ENCODE measurements around the gene SLC30A3.
A peak's percentile ranks its signal among the peaks of the same experiment; 100 is the strongest.

SLC30A3 gene

DNA sequence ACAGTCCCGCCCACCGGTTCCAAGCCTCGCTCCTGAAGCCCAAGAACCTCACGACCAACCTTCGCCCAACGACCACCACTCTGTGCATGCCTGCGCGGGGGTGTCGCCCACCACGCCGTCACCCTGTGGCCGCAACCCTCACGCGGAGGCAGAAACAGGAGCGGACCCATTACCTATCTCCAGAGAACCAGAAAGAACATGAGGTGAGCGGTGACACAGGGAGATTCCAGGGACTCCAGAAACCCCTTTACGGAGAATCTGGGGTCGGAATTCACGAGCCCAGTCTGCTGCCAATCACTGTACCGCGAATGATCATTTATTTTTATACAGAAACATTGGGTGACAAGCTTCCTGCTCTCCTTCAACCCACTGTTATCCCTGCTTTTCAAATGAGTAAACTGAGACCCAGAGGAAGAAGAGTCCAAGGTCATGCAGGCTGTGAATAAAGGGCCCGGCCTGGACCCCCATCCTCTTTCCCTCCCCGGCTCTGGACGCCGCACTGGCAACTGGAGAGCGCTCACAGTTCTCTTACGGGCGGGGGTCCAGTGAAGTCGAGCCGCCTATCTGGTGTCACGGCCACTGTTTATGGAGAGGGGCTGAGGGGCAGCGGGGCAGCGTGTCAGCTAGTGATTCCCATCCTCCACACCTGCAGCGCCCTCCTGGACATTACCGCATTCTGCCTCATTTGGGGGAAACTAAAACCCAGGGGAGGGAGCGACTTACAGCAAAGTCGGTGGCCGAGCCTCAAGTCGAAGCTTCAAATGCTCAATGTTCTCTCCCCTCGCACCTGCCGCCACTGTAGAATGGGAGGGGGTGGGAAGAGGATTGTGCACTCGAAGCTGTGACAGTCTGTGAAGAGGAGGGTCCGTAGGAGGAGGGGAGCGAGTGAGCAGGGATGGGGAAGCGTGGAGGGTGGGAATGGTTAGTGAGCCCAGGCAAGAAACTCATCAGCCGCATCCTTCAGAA, 723 bp upstream of the SLC30A3 start:
- no peak for DNase-seq
- in situ Hi-C loops (cut with MboI; ENCODE audit: low pct_unique_long_range_greater_than_20kb, low sequenced_read_pairs) = no loop called here

DNA sequence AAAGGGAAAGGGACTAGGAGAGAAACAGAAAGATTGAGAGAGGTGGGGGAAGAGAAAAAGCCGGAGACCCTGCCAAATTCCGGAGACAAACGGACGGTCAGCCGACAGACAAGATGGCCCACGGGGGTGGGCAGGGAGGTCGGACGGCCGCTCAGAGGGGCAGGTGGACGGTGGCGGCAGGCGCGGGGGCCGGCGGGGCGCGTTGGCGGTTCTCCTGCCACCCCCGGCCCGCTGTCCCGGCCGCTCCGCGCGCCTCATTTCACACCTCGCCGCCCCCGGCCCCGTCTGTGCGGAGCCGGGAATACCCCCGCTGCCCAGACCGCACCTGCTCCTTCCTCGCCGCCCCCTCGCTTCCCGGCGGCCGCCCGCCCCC, 935 bp downstream of the SLC30A3 start:
- DNase-seq = no peak
- in situ Hi-C loops (cut with MboI; ENCODE audit: low pct_unique_long_range_greater_than_20kb, low sequenced_read_pairs) = no loop called here

DNA sequence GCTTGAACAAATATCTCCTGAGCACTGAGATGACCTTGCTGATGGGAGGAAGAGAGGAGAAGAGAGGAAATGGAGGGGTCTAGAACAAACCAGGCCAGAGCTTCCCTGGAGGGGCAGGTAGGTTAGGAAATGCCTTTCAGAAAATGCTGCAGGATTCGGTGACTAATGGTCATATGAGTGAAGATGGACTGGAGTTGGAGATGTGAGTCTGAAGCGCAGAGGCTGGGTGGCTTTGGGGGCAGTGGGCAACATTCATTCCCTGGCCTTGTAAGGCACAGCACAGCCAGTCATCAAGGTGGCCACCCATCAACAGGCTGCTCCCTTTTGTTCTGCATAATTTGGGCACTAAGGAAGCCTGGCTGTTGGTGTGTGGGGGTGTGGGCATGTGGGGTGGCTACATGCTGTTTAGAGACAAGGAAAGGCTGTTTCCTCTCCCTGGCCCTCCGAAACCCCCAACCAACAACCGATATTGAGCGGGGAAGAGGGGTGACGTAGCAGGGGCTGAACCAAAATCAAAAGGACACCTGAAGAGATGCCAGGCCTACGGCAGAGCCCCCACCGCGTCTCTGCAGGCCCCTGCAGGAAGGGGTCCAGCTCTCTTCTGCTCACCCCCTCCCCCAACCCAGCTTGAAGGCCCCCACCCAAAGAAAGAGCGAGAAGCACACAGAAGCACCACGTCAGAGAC, 1.5 kb downstream of the SLC30A3 start:
- no peak for DNase-seq
- in situ Hi-C loops (cut with MboI; ENCODE audit: low pct_unique_long_range_greater_than_20kb, low sequenced_read_pairs) = no loop called here

DNA sequence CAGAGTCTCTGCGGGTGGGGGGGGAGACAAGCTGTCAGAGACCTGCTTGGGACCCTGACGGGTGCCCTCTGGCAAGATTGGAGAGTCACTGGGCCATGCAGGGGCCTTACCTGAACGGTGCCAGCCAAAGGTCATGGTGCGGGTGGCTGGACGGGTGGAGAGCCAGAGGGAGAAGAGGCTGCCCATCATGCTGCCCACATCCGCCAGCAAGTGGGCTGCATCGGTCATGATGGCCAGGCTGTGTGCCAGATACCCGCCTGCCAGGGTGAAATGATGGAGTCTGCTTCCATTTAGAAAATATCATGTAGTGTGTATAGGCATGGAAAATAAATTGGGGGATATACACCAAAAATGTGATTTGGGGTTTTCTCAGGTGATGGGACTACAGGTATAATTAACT, 4.8 kb downstream of the SLC30A3 start:
- no peak for DNase-seq
- in situ Hi-C loops (cut with MboI; ENCODE audit: low pct_unique_long_range_greater_than_20kb, low sequenced_read_pairs) = no loop called here

DNA sequence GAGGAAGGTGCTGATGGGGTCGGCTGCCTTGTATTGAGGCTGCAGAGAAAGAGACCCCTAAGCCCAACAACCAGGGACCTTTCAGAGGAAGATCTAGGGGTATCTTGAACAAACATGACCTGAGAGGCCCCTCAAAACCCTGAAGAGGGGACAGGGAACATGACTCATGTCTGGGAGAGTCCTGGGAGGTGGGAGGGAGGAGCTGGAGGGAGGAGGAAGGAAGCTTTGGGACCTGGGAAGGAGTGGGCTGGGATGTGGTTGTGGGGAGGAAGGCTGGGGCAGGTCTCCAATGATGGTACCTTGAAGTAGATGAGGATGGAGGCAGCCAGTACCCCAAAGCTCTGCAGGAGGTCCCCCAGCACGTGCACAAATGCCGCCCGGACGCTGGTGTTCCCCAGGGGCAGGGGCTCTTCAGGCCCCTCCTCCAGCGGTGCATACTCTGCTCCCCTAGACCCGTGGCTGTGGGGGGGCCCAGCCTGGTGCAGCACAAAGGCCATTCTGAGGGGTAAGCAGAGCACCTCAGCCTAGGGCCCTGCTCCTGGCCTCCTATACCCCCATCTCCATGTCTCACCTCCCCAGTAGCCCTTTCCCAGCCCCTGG, 5.9 kb downstream of the SLC30A3 start:
- DNase-seq = no peak
- in situ Hi-C loops (cut with MboI; ENCODE audit: low pct_unique_long_range_greater_than_20kb, low sequenced_read_pairs) = no loop called here

DNA sequence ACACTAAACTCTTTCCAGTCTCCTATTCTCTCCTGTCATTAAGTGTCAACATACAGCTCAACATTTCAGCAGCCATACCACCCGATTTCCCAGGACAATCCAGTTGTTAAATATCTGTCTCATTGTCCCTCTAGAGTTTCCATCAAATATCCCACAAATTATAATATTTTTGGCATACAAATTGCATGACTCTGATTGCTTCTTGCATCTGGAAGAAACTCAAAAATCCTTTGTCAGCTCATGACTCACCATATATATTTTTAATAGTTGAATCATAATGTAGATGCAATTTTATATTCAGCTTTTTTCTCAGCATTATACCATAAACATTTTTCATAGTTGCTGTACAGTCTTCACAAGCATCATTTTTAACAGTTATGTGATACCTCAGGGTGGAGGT, 7.2 kb downstream of the SLC30A3 start:
- DNase-seq = no peak
- in situ Hi-C loops (cut with MboI; ENCODE audit: low pct_unique_long_range_greater_than_20kb, low sequenced_read_pairs) = no loop called here

DNA sequence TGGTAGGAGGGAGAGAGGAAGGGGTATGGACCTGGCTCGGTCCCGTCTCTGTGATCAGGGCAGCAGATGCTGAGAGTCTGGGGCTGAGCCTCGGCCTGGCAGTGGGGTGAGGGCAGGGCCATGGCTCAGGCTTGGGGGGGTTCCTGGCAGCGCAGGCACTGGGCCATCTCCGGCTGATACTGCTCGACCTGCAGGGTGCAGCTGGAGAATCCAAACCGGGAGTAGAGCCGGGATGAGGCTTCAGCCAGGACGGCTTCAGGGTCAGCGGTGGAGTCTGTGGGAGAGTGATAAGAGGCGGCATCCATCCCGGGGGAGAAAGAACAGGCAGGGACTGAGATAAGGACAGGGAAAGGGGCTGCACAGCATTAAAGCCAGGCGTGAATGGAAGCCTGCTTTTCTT, 7.7 kb downstream of the SLC30A3 start:
- in situ Hi-C loops (cut with MboI; ENCODE audit: low pct_unique_long_range_greater_than_20kb, low sequenced_read_pairs) = no loop called here
- no peak for DNase-seq

DNA sequence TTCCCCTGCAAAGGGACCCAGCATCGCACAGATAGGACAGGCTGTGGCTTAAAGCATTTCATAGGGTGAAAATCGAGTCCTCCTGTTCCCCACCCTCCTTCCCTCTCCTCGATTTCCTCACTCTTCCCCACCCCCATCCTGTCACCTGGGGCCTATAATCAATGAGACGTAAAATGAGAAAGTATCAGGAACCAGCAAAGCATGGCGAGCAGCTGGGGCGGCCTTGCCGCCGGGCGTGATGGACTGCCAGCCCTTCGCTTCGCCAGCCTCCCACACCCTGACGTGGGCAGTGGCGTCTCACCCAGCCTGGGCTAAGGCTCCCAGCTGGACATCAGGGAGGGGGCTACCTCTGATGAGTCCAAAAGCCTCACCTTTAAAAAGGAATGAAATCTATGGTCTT, 11.1 kb downstream of the SLC30A3 start:
- no peak for DNase-seq
- in situ Hi-C loops (cut with MboI; ENCODE audit: low pct_unique_long_range_greater_than_20kb, low sequenced_read_pairs) = no loop called here

DNA sequence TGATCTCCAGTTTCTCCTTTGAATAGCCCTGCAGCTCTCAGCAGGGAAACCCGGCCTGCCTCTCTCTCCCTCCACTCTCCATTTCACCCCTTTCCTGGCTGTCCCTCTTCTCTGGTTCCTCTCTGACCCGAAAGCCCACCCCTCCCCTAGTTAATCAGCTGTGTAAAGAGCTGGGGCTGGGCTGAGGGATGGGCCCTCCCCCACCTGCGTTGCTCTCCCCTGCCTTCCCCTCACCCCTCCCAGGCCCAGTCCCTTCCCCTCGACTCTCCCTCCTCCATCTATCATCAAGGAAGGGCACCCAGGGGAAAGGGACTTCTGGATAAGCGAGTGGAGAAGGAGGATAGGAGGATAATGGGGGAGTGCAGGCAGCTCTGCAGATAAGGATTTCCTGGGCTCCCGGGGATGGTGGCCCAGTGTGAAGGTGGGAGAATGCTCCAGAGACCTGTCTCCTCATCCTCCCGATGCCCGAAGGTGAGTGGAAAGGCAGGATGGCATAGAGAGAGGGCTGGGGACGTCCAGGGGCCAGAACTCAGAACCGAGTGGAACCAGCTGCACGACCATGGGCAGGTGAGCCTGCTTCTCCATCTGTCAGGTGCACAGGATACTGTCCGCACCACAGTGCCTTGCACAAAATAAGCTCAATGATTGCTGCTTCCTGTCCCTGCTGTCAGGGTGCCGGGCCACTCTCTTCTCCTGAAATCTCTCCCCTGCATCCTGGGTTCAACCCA, 12.0 kb downstream of the SLC30A3 start:
- DNase-seq = no peak
- in situ Hi-C loops (cut with MboI; ENCODE audit: low pct_unique_long_range_greater_than_20kb, low sequenced_read_pairs) = no loop called here

DNA sequence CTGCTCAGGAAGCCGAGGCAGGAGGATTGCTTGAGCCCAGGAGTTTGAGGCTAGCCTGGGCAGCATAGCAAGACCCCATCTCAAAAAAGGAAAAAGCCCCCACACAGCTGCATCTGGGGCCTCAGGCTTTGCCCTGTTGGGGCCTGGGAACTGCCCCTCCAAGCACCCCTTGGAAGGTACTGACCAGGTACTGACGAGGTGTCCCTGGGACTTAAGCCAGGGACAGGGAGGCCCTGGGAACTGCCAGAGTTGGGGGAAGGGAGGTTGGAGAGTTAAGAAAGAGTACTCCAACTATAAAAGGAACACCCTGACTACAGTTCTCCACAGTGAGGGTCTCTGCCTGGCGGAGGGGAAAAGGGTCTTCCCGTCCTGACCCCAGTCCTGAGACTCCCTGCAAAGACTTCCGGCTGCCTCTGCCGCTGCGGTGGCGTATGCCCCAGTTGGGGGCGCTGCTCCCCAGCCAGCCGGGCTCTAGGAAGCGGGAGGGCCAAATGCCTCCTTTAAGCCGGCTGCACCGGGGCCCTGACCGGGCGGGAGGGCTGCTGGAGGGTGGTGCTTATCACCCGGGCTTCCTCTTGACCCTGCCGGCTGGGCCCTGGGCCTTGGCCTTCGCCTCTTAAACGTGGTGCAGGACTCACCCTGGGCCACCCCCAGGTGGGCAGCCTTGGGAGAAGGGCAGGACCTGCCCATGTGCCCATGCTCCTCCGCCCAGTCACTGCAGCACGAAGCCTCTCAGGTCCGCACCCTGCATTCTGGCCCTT, 12.8 kb downstream of the SLC30A3 start:
- in situ Hi-C loops (cut with MboI; ENCODE audit: low pct_unique_long_range_greater_than_20kb, low sequenced_read_pairs) = no loop called here
- peak; percentile 83 for DNase-seq

DNA sequence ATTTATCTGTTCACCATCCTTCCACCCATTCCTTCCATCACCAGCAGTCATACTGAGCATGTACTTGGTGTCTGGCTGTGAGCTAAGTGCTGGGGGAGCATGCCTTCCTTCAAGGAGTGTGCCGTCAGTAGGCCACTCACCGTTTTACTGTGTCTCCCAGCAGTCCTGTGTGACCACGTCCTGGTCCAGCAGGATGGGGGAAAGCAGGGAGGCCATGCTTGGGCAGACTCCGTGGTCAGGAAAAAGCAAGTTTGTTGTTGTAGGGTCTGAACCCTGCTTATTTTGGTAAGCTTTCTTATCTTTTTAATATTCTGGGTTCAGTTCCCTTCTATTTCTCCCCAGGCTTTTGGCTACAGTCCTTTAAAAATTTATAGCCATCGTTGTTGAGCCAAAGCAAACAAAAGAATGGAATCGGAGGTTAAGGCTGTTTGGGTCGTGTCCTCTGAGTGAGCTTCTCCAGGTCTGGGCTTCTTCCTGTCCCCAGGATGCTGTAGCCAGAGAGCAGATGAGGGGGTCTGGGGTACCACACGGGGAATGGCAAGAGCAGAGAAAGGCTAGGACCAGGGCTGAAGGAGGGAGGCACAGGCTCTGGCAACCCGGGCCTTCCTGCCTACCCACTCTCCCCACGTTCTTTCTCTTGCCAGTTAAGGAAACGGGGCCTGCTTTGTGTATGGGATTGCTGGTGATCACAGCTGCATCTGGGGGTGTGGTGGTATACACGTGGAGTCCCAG, 13.5 kb downstream of the SLC30A3 start:
- in situ Hi-C loops (cut with MboI; ENCODE audit: low pct_unique_long_range_greater_than_20kb, low sequenced_read_pairs) = no loop called here
- no peak for DNase-seq

DNA sequence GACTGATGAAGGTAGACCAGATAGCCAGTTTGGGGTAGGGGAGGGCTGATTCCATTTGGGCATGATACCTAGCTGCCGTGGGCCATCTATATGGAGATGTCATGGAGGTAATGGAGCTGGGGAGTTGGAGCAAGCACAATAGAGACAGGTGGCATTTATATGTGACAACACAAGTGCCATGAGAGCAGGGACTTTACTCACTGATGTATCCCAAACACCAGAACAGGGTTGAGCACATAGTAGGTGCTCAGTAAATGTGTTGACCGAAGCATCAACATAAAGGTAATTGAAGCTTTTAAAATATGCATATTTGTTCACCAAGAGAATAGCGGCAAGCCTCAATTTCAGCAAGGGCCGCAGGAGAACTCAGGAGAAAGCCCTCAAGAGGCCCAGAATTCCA, 15.0 kb downstream of the SLC30A3 start:
- in situ Hi-C loops (cut with MboI; ENCODE audit: low pct_unique_long_range_greater_than_20kb, low sequenced_read_pairs) = no loop called here
- DNase-seq = no peak

DNA sequence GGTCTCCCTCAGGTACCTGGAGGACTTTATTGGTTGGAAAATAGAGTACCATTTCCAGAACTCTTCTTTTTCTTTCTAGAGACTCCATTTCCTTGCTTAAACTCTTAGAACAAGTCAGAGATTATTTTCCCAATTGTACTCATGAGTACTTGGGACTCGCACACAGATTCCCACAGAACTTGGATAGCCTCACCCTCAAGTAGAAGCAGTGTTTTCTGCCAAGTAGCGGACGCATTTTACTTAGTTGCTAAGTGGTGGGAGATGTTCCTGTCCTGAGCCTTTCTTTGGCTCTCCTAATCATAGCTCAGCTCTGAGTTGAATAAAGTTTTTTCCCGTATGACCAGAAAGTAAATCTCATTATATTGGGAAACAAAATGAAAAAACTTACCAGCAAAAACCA, 17.2 kb downstream of the SLC30A3 start:
- in situ Hi-C loops (cut with MboI; ENCODE audit: low pct_unique_long_range_greater_than_20kb, low sequenced_read_pairs) = no loop called here
- DNase-seq = no peak

DNA sequence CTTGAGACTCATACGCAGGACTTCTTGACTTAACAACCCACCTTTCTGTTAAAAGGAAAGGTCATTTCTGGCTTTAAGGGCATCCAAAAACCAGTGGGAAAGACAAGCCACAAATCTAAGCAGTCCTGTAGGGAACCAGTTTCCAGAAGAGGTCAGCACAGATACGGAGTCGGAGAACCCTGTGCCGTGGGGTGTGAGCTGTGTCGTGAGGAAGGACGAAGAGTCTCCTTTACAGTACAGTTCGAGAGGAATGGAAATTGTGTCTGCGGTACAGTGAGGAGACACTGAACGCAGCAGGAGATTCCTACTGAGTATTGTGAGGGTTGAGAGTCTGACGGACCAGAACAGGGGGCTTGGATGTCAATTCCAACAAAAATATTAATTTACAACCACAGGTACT, 17.7 kb downstream of the SLC30A3 start:
- no peak for DNase-seq
- in situ Hi-C loops (cut with MboI; ENCODE audit: low pct_unique_long_range_greater_than_20kb, low sequenced_read_pairs) = no loop called here

DNA sequence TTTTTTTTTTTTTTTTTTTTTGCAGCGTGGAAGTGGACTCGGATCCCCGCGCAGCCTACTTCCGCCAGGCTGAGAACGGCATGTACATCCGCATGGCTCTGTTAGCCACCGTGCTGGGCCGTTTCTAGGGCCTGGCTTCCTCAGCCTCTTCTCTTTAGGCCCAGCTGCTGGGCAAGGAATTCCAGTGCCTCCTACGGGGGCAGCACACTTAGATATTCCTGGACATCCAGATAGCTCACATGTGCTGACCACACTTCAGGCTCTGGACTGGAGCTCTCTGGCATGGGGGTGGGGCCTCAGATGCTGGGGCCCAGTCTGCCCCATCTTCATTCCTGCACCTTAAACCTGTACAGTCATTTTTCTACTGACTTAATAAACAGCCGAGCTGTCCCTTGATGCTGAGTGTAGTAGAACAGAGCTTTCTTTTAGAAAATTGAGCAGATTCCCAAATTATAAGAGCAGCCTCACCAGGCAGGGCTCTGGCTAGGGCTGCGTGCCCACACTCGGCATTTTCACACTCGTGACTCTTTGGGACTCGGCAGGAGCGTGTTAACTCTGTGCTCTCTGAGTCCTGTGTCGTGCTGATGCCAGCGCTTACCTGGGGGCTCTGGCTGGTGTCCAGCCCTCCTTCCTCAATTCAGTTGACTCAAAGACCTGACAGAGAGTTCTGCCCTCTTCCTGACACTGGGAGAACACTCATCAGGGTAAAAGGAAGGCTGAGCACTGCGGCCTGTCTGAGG, 19.3 kb downstream of the SLC30A3 start:
- in situ Hi-C loops (cut with MboI; ENCODE audit: low pct_unique_long_range_greater_than_20kb, low sequenced_read_pairs) = no loop called here
- no peak for DNase-seq

DNA sequence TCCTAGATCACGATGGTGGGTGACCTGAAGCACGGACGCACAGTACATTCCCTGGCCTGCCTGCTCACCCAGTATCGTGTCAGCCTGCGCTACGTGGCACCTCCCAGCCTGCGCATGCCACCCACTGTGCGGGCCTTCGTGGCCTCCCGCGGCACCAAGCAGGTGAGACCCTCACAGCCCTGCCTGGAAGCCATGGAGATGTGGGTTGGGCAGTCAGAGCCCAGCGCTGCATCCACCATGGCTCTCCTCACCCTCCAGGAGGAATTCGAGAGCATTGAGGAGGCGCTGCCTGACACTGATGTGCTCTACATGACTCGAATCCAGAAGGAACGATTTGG, 20.3 kb downstream of the SLC30A3 start:
- in situ Hi-C loops (cut with MboI; ENCODE audit: low pct_unique_long_range_greater_than_20kb, low sequenced_read_pairs) = no loop called here
- no peak for DNase-seq

DNA sequence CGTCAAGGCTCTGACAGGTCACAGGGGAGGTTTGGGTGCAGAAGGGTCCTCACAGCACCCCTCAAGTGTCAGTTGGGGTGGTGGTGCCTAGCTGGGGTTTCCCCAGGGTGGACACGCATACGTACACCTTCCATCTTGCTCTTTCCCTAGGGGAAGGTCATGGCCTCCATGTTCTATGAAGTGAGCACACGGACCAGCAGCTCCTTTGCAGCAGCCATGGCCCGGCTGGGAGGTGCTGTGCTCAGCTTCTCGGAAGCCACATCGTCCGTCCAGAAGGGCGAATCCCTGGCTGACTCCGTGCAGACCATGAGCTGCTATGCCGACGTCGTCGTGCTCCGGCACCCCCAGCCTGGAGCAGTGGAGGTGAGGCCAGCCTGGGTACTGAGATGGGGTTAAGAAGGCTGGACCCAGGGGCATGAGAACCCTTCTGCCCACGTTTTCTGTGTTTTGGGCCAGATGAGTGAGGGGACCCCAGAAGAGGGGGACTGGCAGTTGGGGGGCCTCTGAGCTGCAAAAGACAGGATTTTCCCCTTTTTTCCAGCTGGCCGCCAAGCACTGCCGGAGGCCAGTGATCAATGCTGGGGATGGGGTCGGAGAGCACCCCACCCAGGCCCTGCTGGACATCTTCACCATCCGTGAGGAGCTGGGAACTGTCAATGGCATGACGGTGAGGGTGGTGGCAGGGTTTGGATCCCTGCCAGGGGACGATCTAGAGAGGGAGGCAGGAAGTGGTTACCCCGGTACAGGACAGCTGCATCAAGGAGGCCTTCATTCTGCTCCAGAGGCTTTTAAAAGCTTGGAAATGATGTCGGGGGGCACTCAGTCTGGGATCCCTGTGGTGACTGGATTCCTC, 20.9 kb downstream of the SLC30A3 start:
- in situ Hi-C loops (cut with MboI; ENCODE audit: low pct_unique_long_range_greater_than_20kb, low sequenced_read_pairs) = no loop called here
- no peak for DNase-seq
